MV-4-11 (cell line): ENCODE data around the gene NCOR1.
"Not testable (repeated sequence)": the region's sequence is repeated elsewhere in the genome, so short reads cannot be mapped to it uniquely, and the experiment has no call there.

Source experiments
- DNase-seq: peaks from one replicate; lab custom pipeline; 2025; lab: John Stamatoyannopoulos, UW

NCOR1 gene

DNA sequence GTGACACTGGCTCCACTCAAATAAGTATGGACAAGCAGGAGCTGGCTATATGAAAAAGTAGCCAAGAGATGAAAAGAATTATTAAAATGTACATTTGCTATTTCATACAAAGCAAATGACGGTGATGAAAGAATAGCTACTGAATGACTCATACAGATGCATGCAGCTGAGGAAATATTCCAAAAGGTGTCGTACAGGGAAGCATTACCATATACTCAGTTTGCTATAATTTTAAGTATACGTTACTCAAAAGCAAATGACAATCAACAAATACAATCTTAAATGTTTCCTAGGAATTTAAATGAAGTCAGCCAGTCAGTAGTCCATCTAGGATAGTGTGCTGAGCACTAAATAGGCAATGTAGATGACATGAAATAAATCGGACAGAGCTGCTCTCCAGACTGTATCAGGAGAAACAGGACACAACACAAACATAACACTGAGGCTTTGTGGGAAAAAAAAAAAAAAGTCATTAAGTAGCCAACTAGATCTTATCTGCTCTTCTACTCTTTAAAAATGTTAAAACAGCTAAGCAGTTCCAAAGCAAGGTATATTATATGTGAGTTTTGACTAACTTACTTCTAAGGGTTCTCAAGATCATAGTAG lies 65.0 kb downstream of the NCOR1 start:
- DNase-seq: no peak

- DNase-seq: no peak
Observed at GRCh38 chr17:16148596-16148995, 66.7 kb downstream of the NCOR1 start.

- DNase-seq: not testable (repeated sequence)
Observed at GRCh38 chr17:16145319-16145890, 69.9 kb downstream of the NCOR1 start.

DNA sequence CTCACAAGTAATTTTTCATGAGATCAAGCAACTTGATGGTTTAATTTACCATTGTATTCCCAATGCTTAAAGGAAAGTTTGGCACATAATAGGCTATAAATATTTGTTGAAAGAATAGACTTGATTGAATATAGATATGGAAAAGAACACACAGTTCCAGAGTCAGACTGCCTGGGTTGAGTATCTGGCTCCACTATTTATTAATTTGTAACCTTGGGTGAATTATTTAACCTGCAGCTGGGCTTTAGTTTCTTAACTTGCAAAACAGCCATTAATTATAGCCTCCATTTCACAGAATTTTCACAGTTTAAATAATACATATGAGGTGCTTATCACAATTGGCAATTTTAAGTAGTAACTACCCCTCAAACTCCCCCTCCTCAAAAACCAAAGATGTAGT lies 73.6 kb downstream of the NCOR1 start:
- DNase-seq: no peak

GRCh38 chr17:16140854-16141253 lies 74.5 kb downstream of the NCOR1 start:
- DNase-seq: no peak

DNA sequence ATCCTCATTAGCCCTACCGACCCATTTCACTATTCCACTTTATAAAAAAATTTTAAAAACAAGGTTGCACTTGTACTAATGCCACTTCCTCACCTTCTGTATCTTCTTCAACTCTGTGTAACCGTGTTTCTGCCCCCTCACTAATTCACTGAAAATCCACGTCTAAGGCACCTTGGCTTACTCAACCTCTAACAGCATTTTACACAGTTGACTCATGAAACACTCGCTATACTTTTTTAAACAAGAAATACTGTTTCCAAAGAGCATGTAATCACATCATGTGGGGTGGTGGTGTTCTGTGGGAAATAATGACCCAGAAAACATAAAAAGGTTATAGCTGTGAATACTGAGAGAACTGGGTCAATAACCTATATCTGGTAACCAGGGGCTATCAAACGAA lies 79.9 kb downstream of the NCOR1 start:
- no peak for DNase-seq

- DNase-seq: no peak
Observed at GRCh38 chr17:16131593-16131992, 83.7 kb downstream of the NCOR1 start.

- DNase-seq: no peak
Observed at GRCh38 chr17:16129441-16130205, 85.7 kb downstream of the NCOR1 start.

DNA sequence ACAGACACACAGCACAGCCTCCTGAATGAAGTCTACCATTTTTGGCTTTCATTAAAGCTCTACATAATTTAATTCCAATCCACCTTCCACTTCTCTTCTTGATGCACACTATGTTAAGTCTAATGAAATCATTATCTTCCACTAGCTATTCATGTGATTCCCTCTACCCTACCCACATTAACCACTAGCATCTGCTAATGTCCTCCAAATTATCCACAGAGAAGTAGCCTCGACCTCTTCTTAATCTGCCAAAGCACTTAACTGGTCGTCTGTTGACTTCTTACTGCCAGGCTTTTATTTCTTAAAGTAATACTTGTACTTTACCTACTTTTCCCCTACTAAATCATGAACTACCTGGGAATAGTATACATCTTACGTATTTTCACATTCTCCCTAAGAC lies 91.8 kb downstream of the NCOR1 start:
- DNase-seq: no peak

- no peak for DNase-seq
Observed at GRCh38 chr17:16122697-16123434, 92.5 kb downstream of the NCOR1 start.

- no peak for DNase-seq
Observed at GRCh38 chr17:16121915-16122314, 93.4 kb downstream of the NCOR1 start.

DNA sequence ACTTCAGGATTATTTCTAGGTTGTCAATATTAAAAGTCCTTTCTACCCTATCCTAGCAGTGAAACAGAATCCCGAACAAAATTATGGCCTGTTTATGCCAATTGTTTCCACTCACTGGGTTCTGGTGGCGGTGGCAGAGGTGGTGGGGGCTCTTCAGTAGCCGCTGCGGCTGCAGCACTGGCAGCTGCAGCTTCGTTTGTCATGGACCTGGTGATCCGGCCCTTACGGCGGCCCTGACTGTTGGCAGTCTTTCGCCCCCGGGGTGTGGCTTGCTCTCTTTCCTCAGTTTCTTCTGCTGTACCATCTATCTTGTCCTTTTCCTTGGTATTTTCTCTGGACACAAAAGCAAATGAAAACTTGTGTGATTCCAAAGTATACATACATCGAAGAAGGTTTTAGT lies 94.4 kb downstream of the NCOR1 start:
- no peak for DNase-seq

- DNase-seq: no peak
Observed at GRCh38 chr17:16117149-16117548, 98.2 kb downstream of the NCOR1 start.

GRCh38 chr17:16115077-16115698 lies 100.1 kb downstream of the NCOR1 start:
- DNase-seq: not testable (repeated sequence)

DNA sequence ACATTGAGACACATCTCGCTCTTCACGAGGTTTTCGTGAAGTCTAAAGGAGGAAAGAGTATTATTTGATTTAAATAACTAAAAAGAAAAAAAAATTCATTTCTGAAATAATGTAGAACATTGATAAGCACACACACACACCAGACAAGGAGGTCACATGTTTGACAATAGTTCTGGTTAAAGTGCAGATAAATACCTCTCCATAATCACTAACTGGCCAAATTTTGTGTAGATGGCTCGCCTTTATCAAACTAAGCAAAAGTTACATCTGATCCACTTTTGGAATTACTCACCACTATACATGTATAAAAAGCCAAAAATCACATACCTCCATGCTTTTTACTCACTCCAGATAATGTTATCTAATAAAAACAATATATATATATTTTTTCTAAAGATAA lies 106.5 kb downstream of the NCOR1 start:
- DNase-seq: no peak

GRCh38 chr17:16108386-16108785 lies 106.9 kb downstream of the NCOR1 start:
- no peak for DNase-seq

DNA sequence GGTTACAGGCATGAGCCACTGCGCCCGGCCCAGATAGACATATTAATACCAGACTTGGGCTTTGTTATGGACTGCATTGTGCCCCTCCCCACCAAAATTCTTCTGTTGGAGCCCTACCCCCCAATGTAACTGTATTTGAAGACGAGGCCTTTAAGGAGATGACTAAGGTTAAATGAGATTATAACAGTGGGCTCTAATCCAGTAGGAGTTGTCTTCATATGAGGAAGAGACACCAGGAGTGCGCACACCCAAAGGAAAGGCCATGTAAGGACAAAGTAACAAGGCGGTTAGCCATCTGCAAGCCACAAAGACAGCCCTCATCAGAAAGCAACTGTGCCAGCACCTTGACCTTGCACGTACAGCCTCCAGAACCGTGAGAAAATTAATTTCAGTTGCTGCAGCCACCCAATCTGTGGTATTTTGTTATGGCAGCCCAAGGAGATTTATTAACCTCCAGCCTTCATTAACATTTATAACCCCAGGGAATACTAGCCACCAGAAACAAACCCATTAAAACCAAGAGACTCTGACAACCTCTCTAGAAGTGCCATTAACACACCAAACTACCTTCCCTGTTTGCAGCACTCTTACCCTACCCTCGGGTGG lies 108.1 kb downstream of the NCOR1 start:
- no peak for DNase-seq

DNA sequence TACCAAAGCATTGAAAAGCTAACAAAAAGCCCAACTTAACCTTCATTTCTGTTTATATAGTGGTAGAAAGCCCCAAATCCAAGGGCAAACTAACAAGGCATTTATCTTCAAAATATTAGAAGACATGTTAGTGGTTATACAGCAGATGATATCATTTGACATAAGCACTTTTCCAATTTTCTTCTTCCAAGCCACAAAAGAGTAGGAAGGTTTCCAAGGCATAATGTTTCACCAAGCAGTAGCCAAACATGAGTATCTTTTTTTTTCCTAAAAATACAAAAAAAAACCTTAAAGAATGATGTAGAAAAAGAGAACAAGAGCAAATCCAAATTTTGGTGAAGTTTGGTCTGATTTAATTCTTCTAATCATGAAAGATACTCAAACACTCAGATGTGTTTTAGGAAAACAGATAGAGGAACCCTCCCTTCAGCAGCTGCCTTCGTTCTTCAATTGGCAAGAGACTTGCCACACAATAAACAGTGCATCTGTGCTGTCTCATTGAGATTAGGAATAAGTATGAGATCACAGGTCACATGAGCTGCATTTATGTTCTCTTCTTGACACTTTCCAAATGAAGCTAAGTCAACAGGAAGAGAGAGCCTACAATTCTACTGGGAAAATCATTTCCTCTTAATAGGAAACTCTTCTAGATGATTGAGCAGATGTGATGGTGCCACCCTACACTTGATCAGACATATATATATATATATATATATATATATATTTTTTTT lies 109.0 kb downstream of the NCOR1 start:
- DNase-seq: peak; percentile 3

DNA sequence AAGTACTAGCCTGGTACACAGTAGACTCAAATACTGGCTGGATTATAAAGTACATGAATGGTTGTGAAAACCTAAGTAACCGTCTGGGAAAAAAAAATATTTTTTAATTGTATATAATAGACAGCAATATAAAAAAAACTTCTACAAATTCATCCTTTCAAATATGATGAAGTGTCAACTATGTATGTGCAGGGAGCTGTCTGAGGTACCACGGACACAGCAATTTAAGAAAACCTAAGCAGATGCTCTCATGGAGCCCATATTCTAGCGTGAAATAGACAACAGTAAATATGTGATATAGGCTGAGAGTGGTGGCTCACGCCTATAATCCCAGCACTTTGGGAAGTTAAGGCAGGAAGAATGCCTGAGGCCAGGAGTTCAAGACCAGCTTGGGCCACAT lies 111.1 kb downstream of the NCOR1 start:
- no peak for DNase-seq

DNA sequence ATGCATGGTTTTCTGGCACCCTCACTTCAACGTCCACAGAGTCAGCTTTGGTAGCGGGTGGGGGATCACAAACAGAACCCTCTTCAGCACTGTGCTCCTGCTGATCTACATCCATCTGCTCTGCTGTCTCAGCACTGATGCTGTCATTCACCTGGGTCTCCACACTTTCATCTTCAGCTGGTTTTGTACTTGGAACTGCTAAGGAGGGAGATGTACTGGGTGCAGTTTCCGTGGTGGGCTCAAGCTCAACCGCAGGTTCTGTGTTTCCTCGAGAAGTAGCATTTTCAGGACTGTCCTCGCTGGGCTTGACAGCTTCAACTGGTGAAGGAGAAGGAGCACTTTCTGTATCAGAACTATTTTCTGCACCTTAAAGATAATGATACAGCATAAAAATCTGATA lies 113.9 kb downstream of the NCOR1 start:
- DNase-seq: no peak

DNA sequence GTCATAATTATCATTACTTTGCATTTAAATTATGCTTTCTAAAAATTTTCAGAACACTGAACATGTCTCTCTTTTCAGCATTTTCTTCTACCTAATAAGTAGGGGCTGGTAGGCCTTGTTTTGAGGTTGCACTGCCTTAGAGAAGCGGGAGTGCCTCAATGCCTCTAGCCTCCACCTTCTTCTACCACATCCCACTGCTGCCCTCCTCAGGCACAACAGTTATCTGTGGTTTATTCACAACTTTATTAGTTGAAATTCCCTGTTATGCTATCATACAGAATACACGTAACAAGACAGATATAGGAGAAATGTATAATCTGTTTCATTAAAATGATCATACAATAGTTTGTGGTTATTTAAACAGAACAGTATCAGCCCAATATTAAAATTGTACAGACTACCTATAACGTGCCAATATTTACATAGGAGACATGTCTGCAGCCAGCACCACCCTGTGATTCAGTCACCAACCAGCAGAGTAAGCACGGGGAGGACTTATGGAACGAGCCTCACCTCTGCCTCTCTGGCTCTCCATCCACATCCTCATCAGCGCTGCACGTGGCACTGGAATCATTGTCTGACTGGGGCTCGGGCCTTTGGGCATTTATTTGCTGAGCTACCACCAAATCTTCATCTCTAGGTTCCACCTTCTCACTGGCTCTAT lies 114.5 kb downstream of the NCOR1 start:
- no peak for DNase-seq
